HPDE6-E6E7 (cell line): ENCODE measurements around the gene DNAH7.

Source experiments
- DNase-seq: peaks from one replicate; pipeline ENCODE4 v3.0.0; 2011; ENCODE audit warnings: missing footprints; ENCODE audit errors: extremely low spot score

DNAH7 gene

DNA sequence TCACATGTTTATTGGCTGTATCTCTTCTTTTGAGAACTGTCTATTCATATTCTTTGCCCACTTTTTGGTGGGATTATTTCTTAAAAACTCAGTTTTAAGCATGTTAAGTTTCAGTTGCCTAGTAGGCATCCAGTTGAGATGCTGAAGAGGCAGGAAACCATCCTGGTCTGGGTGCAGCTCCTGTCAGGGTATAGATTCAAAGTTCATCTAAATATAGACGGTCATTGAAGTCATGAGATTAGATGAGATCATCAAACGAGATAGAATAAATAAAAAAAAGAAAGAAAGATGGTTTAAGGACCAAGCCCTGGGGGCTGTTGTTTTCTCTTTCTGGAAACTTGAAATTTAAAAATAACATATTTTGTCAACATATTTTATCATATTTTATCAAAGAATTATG lies 9.2 kb upstream of the DNAH7 start:
- no peak for DNase-seq

DNA sequence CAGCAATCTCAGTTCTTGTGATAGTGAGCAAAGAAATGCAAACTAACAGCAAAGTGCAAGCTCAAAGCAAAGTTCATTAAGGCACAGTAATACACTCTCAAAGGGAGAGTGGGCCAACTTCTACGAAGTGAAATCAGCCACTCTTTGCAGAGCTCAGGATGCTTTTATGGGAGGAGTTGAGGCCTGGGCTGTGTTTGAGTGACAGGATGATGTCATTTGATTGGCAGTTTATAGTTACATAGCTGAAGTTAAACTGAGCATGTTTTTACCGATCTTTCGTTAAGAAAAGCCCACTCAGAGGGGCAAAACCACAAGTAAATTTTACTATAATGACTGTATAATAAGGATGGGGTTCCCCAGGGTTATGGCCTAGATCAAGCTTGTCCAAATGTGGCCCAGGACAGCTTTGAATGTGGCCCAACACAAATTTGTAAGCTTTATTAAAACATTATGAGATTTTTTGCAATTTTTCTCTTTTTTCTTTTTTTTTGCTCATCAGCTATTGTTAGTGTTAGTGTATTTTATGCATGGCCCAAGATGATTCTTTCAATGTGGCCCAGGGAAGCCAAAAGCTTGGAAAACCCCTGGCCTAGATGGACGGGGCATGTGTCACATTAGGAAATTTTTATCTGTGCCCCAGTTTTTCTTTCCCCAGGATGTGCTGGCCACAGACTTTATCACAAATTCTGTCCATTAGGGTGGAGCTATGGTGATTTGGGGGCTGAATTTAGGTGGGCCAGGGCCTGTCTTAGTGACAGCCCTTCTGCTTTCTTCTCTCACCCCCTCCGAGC lies 8.3 kb upstream of the DNAH7 start:
- no peak for DNase-seq

GRCh38 chr2:196075196-196075595 lies 6.6 kb upstream of the DNAH7 start:
- DNase-seq = no peak

DNA sequence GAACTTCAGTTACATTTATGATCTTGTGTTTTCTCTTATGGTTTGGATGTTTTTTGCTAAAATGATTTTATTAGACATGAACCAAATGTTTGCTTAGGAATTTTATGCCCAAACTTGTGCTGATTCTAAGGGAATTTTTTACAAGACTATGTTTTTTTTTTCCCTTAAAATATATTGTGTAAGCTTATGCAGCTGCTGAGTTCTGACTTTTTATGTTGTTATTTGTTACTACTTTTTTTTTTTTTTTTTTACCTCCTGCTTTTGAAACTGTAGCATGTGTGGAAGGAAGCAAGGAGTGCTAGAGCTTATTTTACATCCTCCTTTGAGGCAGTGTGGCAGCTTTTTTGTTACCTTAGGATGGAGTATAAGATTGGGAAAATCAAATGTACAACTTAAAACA lies 6.0 kb upstream of the DNAH7 start:
- DNase-seq = no peak

- no peak for DNase-seq
These were observed 4.9 kb upstream of the DNAH7 start for GRCh38 chr2:196073521-196073920.

- no peak for DNase-seq
These were observed 1.6 kb downstream of the DNAH7 start for GRCh38 chr2:196067088-196067382.

GRCh38 chr2:196066291-196067087 lies 2.1 kb downstream of the DNAH7 start:
- no peak for DNase-seq

- DNase-seq = no peak
These were observed 4.9 kb downstream of the DNAH7 start for GRCh38 chr2:196063773-196064172.

GRCh38 chr2:196059491-196059960 lies 9.1 kb downstream of the DNAH7 start:
- DNase-seq = no peak

DNA sequence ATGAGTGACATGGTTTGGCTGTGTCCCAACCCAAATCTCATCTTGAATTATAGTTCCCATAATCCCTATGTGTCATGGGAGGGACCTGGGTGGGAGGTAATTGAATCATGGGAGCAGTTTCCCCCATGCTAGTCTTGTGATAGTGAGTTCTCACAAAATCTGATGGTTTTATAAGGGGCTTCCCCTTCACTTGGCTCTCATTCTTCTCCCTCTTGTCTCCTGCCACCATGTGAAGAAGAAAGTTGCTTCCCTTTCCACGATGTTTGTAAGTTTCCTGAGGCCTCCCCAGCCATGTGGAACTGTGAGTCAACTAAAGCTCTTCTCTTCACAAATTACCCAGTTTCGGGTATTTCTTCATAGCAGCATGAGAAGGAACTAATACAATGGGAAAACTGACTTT lies 14.0 kb downstream of the DNAH7 start:
- no peak for DNase-seq

GRCh38 chr2:196046123-196046917 lies 22.3 kb downstream of the DNAH7 start:
- no peak for DNase-seq

DNA sequence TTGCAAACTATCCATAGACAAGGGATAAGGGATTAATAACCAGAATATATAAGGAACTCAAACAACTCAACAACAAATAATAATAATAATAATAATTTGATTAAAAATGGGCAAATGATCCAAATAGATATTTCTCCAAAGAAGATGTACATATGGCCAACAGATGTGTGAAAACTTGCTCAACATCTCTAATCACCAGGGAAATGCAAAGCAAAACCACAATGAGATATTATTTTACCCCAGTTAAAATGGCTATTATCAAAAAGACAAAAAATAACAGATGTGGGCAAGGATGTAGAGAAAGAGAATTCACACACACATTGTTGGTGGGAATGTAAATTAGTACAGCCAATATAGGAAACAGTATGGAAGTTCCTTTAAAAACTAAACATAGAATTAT lies 26.9 kb downstream of the DNAH7 start:
- no peak for DNase-seq

GRCh38 chr2:196040218-196040617 lies 28.4 kb downstream of the DNAH7 start:
- no peak for DNase-seq

DNA sequence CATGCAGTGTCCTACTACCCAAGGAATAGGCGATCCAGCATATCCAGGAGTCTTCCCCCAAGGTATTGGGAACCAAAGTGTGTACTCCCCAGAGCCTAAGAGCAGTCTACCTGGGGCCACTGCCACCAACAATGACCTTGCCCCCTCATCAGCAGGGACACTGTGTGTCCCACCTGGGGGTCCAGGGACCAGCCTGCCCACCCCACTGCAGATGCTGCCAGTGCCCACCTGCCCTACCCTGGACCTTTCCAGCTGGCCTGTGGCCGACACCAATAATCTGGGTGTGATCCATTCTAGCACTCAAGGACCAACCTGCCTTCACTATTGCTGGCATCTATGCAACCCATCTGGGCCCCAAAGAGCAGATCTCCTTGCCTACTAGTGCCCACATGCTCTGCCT lies 32.2 kb downstream of the DNAH7 start:
- DNase-seq = no peak

- DNase-seq = no peak
These were observed 50.6 kb downstream of the DNAH7 start for GRCh38 chr2:196018037-196018436.

DNA sequence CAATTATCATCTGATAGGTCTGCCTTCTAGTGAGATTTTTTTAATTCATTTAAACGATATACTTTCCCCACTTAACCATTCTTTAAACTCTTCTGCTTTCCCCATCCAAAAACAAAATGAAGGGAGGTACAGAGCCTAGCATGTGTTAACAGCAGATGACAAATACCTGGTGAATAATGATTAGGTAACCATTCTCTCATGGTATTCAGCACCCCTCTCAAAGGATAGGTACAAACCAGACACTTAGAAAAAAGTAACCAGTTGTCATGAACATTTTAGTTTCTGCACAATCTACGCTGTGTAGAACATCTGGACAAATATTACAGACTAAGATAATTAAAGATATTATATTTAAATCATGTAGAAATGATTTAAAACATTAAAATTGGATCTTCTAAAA lies 56.3 kb downstream of the DNAH7 start:
- no peak for DNase-seq

GRCh38 chr2:196000551-196000950 lies 68.1 kb downstream of the DNAH7 start:
- DNase-seq = no peak

GRCh38 chr2:195998070-195998469 lies 70.6 kb downstream of the DNAH7 start:
- DNase-seq = no peak

- no peak for DNase-seq
These were observed 73.1 kb downstream of the DNAH7 start for GRCh38 chr2:195995499-195995898.

- DNase-seq = no peak
These were observed 75.0 kb downstream of the DNAH7 start for GRCh38 chr2:195993623-195994022.

DNA sequence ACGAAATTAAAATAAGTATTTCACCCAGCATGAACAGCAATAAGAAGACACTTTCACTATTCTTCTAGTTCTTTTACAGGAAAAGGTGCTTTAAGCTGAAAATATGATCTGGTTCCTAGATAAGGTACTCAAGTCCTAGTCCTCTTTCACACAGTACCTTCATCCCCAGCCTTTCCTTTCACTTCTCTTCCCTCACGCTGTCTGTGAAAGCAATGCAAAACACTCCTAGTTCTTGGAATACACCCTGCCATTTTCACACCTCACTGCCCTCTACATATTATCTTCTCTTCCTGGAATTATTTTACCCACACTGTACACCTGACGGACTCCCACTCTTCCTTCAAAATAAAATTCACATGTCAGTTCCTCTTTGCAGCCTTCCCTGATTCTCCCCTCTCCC lies 82.9 kb downstream of the DNAH7 start:
- DNase-seq = no peak

GRCh38 chr2:195984923-195985726 lies 83.5 kb downstream of the DNAH7 start:
- no peak for DNase-seq
